ENCODE data around the gene EDEM3. TPM values are rescaled to one million over a fixed set of nuclear protein-coding genes. Genes with fewer than 3 reads are reported as not detected.

The EDEM3 gene
- polyA plus RNA-seq (2013, experiment 1 of 2), result 25.0 TPM
- 25.6 TPM for polyA plus RNA-seq (2013, experiment 2 of 2)

GRCh38 chr1:184754476-184755225, at the start of gene EDEM3:
EDEM3 (minus strand) TSS chr1:184754858; CDS start chr1:184754646, 212 bp downstream.
- Histone ChIP-seq H3K36me3 (ENCODE audit: control insufficient read depth, insufficient read depth, low read length) (no peaks in the 10 kb centered on the region), H3K4me1 (ENCODE audit: control insufficient read depth, insufficient read depth, low read length, poor library complexity, severe bottlenecking) (peaks cover 3% of the 10 kb centered on the region), H3K4me3 (ENCODE audit: extremely low read depth, insufficient read depth, low read length, poor library complexity, severe bottlenecking) (peak within 1 kb of the TSS; percentile 70), H3K9me3 (ENCODE audit: control insufficient read depth, low read length) (no peaks in the 10 kb centered on the region), H3K27ac (ENCODE audit: low read depth, low read length, severe bottlenecking) (peak within 1 kb of the TSS; percentile 82)
- 0 to 1% methylated on average over 61 to 72 of the region's 76 CpGs for WGBS, 2 experiments (ENCODE audit: insufficient coverage in 2 of 2)

DNA sequence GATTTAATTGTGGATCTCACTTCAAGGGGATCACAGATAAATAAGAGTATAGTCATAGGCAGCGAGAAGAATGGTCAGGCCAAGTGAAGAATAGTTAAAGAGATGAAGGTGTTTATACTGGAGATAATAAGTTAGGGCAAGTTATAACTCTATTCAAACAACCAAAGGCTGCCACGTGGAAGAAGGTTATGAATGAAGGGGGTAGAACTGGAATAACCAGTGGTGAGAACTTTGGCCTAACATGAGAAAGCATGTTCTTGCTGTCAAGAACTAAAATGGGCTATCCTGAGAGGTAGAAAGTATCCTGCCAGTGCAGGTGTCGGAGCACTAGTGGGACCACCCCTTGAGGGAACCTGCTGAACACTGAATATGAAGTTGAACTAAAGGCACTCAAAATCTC, 49.6 kb upstream of the EDEM3 start:
- Histone ChIP-seq H3K27ac (ENCODE audit: low read depth, low read length, severe bottlenecking) (no peak overlapping the region), H3K36me3 (ENCODE audit: control insufficient read depth, insufficient read depth, low read length) (no peaks in the 10 kb centered on the region), H3K9me3 (ENCODE audit: control insufficient read depth, low read length) (no peaks in the 10 kb centered on the region), H3K4me3 (ENCODE audit: extremely low read depth, insufficient read depth, low read length, poor library complexity, severe bottlenecking) (no peak overlapping the region), H3K4me1 (ENCODE audit: control insufficient read depth, insufficient read depth, low read length, poor library complexity, severe bottlenecking) (no peaks in the 10 kb centered on the region)
- 79% methylated on average over 3 of the region's 3 CpGs; no CpG with 5 or more reads in 1 of the 2 experiments for WGBS, 2 experiments (ENCODE audit: insufficient coverage in 2 of 2)

- Histone ChIP-seq H3K9me3 (ENCODE audit: control insufficient read depth, low read length) (no peaks in the 10 kb centered on the region), H3K4me1 (ENCODE audit: control insufficient read depth, insufficient read depth, low read length, poor library complexity, severe bottlenecking) (no peaks in the 10 kb centered on the region), H3K36me3 (ENCODE audit: control insufficient read depth, insufficient read depth, low read length) (no peaks in the 10 kb centered on the region), H3K27ac (ENCODE audit: low read depth, low read length, severe bottlenecking) (no peak overlapping the region), H3K4me3 (ENCODE audit: extremely low read depth, insufficient read depth, low read length, poor library complexity, severe bottlenecking) (no peak overlapping the region)
- 83 to 100% methylated on average over 1 of the region's 1 CpG for WGBS, 2 experiments (ENCODE audit: insufficient coverage in 2 of 2)
These were observed 48.5 kb upstream of the EDEM3 start for GRCh38 chr1:184803180-184803492.

GRCh38 chr1:184802354-184803179, 47.9 kb upstream of the EDEM3 start:
- no peak overlapping the region for H3K27ac ChIP-seq (ENCODE audit: low read depth, low read length, severe bottlenecking)
- no peaks in the 10 kb centered on the region for H3K36me3 ChIP-seq (ENCODE audit: control insufficient read depth, insufficient read depth, low read length)
- H3K9me3 ChIP-seq (ENCODE audit: control insufficient read depth, low read length), result no peaks in the 10 kb centered on the region
- 75 to 80% methylated on average over 1 of the region's 6 CpGs for WGBS, 2 experiments (ENCODE audit: insufficient coverage in 2 of 2)
- no peak overlapping the region for H3K4me3 ChIP-seq (ENCODE audit: extremely low read depth, insufficient read depth, low read length, poor library complexity, severe bottlenecking)
- no peaks in the 10 kb centered on the region for H3K4me1 ChIP-seq (ENCODE audit: control insufficient read depth, insufficient read depth, low read length, poor library complexity, severe bottlenecking)

GRCh38 chr1:184801503-184801902, 46.8 kb upstream of the EDEM3 start:
- 78 to 100% methylated on average over 1 of the region's 1 CpG for WGBS, 2 experiments (ENCODE audit: insufficient coverage in 2 of 2)
- H3K9me3 ChIP-seq (ENCODE audit: control insufficient read depth, low read length), result no peaks in the 10 kb centered on the region
- H3K4me1 ChIP-seq (ENCODE audit: control insufficient read depth, insufficient read depth, low read length, poor library complexity, severe bottlenecking), result no peaks in the 10 kb centered on the region
- no peaks in the 10 kb centered on the region for H3K36me3 ChIP-seq (ENCODE audit: control insufficient read depth, insufficient read depth, low read length)
- no peak overlapping the region for H3K27ac ChIP-seq (ENCODE audit: low read depth, low read length, severe bottlenecking)
- no peak overlapping the region for H3K4me3 ChIP-seq (ENCODE audit: extremely low read depth, insufficient read depth, low read length, poor library complexity, severe bottlenecking)

DNA sequence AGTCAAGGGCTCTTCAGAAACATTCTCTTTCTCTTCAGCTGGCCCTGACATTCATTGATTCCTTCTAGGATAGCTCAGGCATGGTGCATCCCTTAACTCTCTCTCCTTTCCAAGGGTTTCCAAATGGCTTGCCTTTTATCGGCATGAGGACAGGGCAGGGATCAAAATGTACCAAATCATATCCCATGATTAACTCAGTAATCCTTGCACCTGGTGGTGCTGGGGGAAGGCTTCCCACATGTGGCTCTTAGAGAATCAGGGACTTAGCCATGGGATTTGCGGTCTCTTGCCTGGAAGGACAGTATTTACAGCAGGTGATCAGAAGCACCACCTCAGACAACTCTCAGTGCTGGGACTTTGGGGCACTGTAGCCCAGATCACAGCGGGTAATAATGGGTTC, 46.2 kb upstream of the EDEM3 start:
- H3K36me3 ChIP-seq (ENCODE audit: control insufficient read depth, insufficient read depth, low read length), result no peaks in the 10 kb centered on the region
- H3K9me3 ChIP-seq (ENCODE audit: control insufficient read depth, low read length), result no peaks in the 10 kb centered on the region
- H3K4me3 ChIP-seq (ENCODE audit: extremely low read depth, insufficient read depth, low read length, poor library complexity, severe bottlenecking), result no peak overlapping the region
- no peaks in the 10 kb centered on the region for H3K4me1 ChIP-seq (ENCODE audit: control insufficient read depth, insufficient read depth, low read length, poor library complexity, severe bottlenecking)
- WGBS, 2 experiments (ENCODE audit: insufficient coverage in 2 of 2), result 67 to 76% methylated on average over 2 to 3 of the region's 3 CpGs
- H3K27ac ChIP-seq (ENCODE audit: low read depth, low read length, severe bottlenecking), result no peak overlapping the region

GRCh38 chr1:184793967-184794366, 39.3 kb upstream of the EDEM3 start:
- Histone ChIP-seq H3K9me3 (ENCODE audit: control insufficient read depth, low read length) (no peaks in the 10 kb centered on the region), H3K36me3 (ENCODE audit: control insufficient read depth, insufficient read depth, low read length) (no peaks in the 10 kb centered on the region), H3K27ac (ENCODE audit: low read depth, low read length, severe bottlenecking) (no peak overlapping the region), H3K4me3 (ENCODE audit: extremely low read depth, insufficient read depth, low read length, poor library complexity, severe bottlenecking) (no peak overlapping the region), H3K4me1 (ENCODE audit: control insufficient read depth, insufficient read depth, low read length, poor library complexity, severe bottlenecking) (peaks cover 19% of the 10 kb centered on the region)
- WGBS, 2 experiments (ENCODE audit: insufficient coverage in 2 of 2), result no CpG with 5 or more reads among the region's 3 CpGs

- Histone ChIP-seq H3K9me3 (ENCODE audit: control insufficient read depth, low read length) (no peaks in the 10 kb centered on the region), H3K27ac (ENCODE audit: low read depth, low read length, severe bottlenecking) (peak overlapping the region; percentile 83), H3K4me3 (ENCODE audit: extremely low read depth, insufficient read depth, low read length, poor library complexity, severe bottlenecking) (no peak overlapping the region), H3K4me1 (ENCODE audit: control insufficient read depth, insufficient read depth, low read length, poor library complexity, severe bottlenecking) (peaks cover 19% of the 10 kb centered on the region), H3K36me3 (ENCODE audit: control insufficient read depth, insufficient read depth, low read length) (no peaks in the 10 kb centered on the region)
- 68 to 73% methylated on average over 5 of the region's 5 CpGs for WGBS, 2 experiments (ENCODE audit: insufficient coverage in 2 of 2)
These were observed 37.9 kb upstream of the EDEM3 start for GRCh38 chr1:184792450-184792969.

GRCh38 chr1:184791550-184791900, 36.9 kb upstream of the EDEM3 start:
- H3K4me3 ChIP-seq (ENCODE audit: extremely low read depth, insufficient read depth, low read length, poor library complexity, severe bottlenecking), result no peak overlapping the region
- WGBS, 2 experiments (ENCODE audit: insufficient coverage in 2 of 2), result 100% methylated on average over 1 of the region's 2 CpGs; no CpG with 5 or more reads in 1 of the 2 experiments
- no peaks in the 10 kb centered on the region for H3K9me3 ChIP-seq (ENCODE audit: control insufficient read depth, low read length)
- H3K4me1 ChIP-seq (ENCODE audit: control insufficient read depth, insufficient read depth, low read length, poor library complexity, severe bottlenecking), result peaks cover 19% of the 10 kb centered on the region
- peak overlapping the region; percentile 83 for H3K27ac ChIP-seq (ENCODE audit: low read depth, low read length, severe bottlenecking)
- no peaks in the 10 kb centered on the region for H3K36me3 ChIP-seq (ENCODE audit: control insufficient read depth, insufficient read depth, low read length)

GRCh38 chr1:184790642-184791549, 36.2 kb upstream of the EDEM3 start:
- Histone ChIP-seq H3K36me3 (ENCODE audit: control insufficient read depth, insufficient read depth, low read length) (no peaks in the 10 kb centered on the region), H3K9me3 (ENCODE audit: control insufficient read depth, low read length) (no peaks in the 10 kb centered on the region), H3K4me3 (ENCODE audit: extremely low read depth, insufficient read depth, low read length, poor library complexity, severe bottlenecking) (no peak overlapping the region), H3K4me1 (ENCODE audit: control insufficient read depth, insufficient read depth, low read length, poor library complexity, severe bottlenecking) (peaks cover 19% of the 10 kb centered on the region), H3K27ac (ENCODE audit: low read depth, low read length, severe bottlenecking) (no peak overlapping the region)
- 92 to 100% methylated on average over 5 to 8 of the region's 9 CpGs for WGBS, 2 experiments (ENCODE audit: insufficient coverage in 2 of 2)
